NCI-H510A (cell line): ENCODE results near the gene GPSM1.

Experiments
- DNase-seq: peaks from one replicate; lab custom pipeline; 2025; lab: John Stamatoyannopoulos, UW

GPSM1 gene

GRCh38 chr9:136332482-136332983 lies 5.2 kb downstream of the GPSM1 start:
- DNase-seq: no peak

DNA sequence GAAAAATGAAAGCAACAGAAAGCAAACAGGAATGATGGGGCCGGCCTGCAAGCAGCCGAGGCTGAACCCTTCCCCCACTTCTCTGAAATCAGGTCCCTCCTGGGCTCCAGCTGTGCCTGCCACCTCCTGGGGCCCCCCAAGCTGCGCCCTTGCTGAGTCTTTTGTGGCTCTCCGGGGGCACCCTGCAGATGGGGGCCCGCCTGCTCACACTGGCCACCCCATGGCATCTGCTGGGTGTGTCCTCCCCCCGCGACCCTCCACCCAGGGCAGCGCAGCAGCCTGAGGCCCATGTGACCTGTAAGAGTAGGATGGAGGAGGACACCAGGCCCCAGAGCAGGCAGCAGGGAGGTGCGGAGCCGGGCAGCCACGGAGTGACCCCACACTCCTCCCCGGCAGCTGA lies 5.7 kb downstream of the GPSM1 start:
- no peak for DNase-seq

DNA sequence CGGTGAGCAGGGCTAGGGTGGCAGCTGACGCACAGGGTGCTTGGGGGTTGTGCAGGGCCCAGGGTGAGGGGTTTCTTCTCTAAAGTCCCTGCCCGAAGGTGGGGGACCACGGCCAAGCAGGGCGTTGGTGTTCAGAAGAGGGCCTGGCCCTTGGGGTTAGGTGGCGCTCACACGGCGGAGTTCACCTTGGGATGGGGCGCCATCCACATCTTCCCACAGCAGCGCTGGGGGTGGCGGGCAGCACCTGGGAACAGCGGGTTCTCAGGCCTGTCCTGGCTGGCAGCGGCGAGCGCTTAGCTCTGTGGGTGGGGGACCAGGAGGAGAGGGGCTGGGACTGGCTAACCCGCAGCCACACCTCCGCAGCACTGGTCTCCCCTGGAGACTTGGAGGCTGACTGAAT lies 6.1 kb downstream of the GPSM1 start:
- no peak for DNase-seq

- no peak for DNase-seq
These were observed 7.2 kb downstream of the GPSM1 start for GRCh38 chr9:136334541-136334940.

- DNase-seq: no peak
These were observed 8.2 kb downstream of the GPSM1 start for GRCh38 chr9:136335296-136336155.

- DNase-seq: no peak
These were observed 9.0 kb downstream of the GPSM1 start for GRCh38 chr9:136336156-136336870.

GRCh38 chr9:136336881-136337280 lies 9.5 kb downstream of the GPSM1 start:
- DNase-seq: no peak

DNA sequence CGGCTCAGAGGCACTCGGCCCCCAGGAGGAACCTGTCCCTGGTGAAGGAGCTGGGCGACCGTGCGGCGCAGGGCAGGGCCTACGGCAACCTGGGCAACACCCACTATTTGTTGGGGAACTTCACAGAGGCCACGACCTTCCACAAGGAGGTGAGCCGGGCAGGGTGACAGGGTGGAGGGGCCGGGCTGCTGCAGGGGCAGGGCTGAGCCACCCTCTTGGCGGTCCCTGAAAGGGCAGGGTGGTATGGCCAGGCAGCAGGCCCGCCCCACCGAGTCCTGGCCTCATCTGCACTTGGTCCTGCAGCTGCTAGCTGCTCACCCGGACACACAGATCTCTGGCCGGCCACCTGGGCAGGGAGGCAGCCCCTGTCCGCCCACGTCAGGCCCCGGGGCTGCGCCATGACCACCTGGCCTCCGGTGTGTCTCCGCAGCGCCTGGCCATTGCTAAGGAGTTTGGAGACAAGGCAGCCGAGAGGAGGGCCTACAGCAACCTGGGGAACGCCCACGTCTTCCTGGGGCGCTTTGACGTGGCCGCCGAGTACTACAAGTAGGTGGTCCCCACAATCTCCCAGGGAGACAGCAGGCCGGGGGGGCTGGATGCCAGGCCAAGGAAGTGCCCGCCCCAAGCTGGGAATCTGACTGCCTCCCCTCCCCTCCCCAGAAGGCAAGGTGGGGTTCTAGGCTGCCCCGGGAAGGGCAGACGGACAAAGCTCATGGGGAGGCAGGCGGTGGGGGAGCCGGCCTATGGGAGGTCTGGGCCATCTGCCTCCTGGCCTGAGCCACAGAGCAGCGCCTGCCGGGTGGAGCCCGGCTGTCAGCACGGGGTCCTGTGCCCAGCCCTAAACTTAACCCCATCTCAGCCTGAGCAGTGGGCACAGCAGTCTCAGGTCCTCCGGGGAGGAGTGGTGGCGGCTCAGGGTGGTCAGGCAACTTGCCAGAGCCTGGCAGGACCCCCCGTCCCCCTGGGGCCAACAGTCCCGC lies 10.4 kb downstream of the GPSM1 start:
- no peak for DNase-seq

- no peak for DNase-seq
These were observed 11.2 kb downstream of the GPSM1 start for GRCh38 chr9:136338511-136338910.

DNA sequence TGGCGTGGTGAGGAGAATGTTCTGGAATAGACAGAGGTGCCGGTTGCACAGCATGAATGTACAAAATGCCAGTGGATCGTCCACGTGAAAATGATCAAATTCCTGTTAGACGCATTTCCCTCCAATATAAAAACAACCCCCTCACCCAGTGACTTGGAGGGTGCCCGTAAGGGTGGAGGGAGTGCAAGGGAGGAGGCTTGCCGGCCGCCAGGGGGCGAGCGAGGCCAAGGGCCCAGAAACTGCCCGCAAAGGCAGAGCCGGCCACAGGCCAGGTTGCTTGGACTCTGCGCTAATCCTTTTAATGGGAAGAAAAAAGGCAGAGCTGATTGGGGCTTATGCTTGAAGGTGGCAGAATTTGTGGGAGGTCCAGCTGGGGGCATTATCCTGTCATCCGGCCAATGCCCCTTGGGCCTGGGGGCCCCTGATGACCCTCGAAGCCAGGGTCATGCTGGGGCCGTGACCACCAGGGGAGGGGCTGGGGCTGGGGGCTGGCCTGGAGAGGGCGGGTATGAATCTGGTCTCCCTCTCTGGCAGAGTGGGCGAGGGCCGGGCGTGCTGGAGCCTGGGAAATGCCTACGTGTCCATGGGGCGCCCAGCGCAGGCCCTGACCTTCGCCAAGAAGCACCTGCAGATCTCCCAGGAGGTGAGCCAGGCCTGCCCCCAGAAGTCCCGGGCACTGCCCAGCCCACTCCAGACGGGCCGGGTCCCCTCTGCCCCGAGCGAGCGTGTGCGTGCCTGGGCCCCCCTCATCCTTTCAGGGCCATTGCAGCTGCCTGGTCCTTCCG lies 12.0 kb downstream of the GPSM1 start:
- DNase-seq: peak; percentile 38

- no peak for DNase-seq
These were observed 12.6 kb downstream of the GPSM1 start for GRCh38 chr9:136339958-136340310.

DNA sequence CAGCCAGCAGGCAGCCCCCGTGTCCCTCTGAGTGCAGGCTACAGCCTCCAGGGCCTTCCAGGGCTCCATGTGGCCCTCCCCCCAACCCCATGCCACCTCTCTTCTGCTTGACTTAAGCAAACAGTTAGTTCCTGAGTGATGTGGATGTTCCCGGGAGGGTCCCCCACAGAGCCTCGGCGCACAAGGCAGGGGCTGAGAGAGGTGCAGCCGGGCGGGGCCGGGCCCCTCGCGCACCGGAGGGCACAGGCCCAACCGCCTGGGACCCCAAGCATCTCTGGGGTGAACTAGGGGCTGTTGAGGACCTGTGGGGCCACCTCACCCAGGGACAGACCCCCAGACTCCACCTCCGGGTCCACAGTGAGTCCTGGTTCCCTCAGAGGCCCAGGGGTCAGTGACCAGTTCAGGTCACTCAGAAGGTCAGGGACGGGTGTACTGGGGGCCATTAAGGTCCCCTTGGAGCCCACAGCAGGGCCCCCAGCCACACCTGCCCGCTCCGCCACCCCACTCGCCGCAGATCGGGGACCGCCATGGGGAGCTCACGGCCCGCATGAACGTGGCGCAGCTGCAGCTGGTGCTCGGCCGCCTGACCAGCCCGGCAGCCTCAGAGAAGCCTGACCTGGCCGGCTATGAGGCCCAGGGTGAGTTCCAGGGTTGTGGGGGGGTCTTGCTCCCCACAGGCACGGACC lies 13.2 kb downstream of the GPSM1 start:
- no peak for DNase-seq

DNA sequence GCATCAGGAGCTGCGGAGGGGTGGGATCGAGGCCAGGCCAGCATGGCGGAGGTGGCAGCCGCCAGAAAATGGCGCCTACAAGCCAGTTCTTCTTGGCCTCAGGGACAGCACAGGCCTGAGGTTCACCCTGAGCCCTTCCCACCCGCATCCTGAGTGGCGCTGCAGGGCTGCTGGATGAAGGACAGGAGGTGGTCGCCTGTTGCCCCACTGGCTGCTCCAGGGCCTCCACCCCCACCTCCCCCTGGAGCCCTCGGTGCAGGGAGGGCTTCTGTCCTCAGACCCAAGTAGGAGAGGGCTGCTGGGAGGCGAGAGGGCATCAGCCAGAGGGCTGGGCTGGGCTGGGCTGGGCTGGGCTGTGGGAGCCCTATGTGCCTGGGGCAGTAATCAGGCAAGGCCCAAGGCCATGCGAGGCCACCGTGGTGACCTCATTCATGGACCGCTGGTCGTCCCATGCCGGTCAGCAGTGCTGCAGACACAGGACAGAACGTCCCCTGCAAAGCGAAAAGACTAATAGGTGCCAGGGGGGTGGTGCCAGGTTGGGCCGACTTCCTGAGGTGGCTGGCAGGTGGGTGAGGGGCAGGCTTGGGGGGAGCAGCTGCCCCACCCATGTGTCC lies 13.8 kb downstream of the GPSM1 start:
- no peak for DNase-seq

- DNase-seq: no peak
These were observed 14.4 kb downstream of the GPSM1 start for GRCh38 chr9:136341769-136342168.

- no peak for DNase-seq
These were observed 15.1 kb downstream of the GPSM1 start for GRCh38 chr9:136342181-136343120.

- no peak for DNase-seq
These were observed 16.0 kb downstream of the GPSM1 start for GRCh38 chr9:136343121-136343883.

- no peak for DNase-seq
These were observed 16.5 kb downstream of the GPSM1 start for GRCh38 chr9:136343884-136344269.

DNA sequence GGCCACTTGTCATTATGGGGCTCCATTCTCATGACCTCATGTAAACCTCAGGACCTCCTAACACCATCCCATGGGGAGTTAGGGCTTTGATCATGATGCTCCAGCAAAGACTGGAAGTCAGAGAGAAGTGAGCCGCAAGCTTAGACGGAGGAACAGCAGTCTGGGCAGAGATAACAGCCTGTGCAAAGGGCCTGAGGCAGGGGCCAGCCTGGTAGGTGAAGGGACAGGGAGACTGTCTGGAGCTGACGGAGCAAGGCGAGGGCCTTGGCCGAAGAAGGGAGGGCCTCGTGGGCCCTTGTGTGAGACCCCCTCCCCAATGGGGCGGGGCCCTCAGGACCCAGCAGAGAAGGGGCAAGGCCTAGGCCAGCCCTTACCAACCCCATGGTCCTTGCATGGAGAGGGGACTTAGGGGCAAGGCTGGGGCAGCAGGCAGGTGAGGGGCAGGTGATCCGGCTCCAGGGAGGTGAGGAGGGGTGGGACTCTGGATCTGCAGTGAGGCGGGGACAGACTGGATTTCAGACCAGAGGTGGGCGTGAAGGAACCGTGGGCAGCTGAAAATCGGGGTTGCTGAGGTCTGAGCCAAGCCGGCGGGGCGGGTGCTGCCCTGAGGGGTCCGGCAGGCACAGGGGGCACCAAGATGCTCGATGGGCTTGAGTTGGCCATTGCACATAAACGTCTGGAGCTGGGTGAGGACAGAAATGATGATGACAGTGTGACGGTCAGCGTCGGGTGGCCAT lies 17.4 kb downstream of the GPSM1 start:
- DNase-seq: no peak
